NCI-H1436 treated with DMSO at 0.1 percent for 48 hours (cell line): ENCODE measurements around the gene BTBD9.

Experiments used
- DNase-seq: peaks from one replicate; lab custom pipeline; 2025; lab: John Stamatoyannopoulos, UW

BTBD9 gene

GRCh38 chr6:38481211-38481836, 158.4 kb downstream of the BTBD9 start:
- no peak for DNase-seq

- DNase-seq = no peak
These were observed 159.7 kb downstream of the BTBD9 start for GRCh38 chr6:38480036-38480435.

GRCh38 chr6:38479331-38479730, 160.4 kb downstream of the BTBD9 start:
- DNase-seq = no peak

GRCh38 chr6:38477680-38478260, 162.0 kb downstream of the BTBD9 start:
- DNase-seq = no peak

- DNase-seq = no peak
These were observed 162.8 kb downstream of the BTBD9 start for GRCh38 chr6:38476888-38477287.

- DNase-seq = no peak
These were observed 163.6 kb downstream of the BTBD9 start for GRCh38 chr6:38476141-38476540.

GRCh38 chr6:38470548-38470947, 169.2 kb downstream of the BTBD9 start:
- DNase-seq = no peak

GRCh38 chr6:38467566-38467965, 172.2 kb downstream of the BTBD9 start:
- no peak for DNase-seq

- DNase-seq = no peak
These were observed 179.5 kb downstream of the BTBD9 start for GRCh38 chr6:38460186-38460585.

- DNase-seq = no peak
These were observed 180.4 kb downstream of the BTBD9 start for GRCh38 chr6:38459291-38459690.

- no peak for DNase-seq
These were observed 185.9 kb downstream of the BTBD9 start for GRCh38 chr6:38453861-38454260.

GRCh38 chr6:38452816-38453660, 186.7 kb downstream of the BTBD9 start:
- no peak for DNase-seq

GRCh38 chr6:38450717-38451116, 189.0 kb downstream of the BTBD9 start:
- DNase-seq = no peak

GRCh38 chr6:38445925-38446324, 193.8 kb downstream of the BTBD9 start:
- no peak for DNase-seq

- DNase-seq = no peak
These were observed 194.4 kb downstream of the BTBD9 start for GRCh38 chr6:38445336-38445735.

GRCh38 chr6:38443352-38444144, 196.2 kb downstream of the BTBD9 start:
- no peak for DNase-seq

GRCh38 chr6:38438097-38438496, 201.6 kb downstream of the BTBD9 start:
- no peak for DNase-seq

- no peak for DNase-seq
These were observed 202.8 kb downstream of the BTBD9 start for GRCh38 chr6:38436726-38437465.

GRCh38 chr6:38435330-38435729, 204.4 kb downstream of the BTBD9 start:
- no peak for DNase-seq

GRCh38 chr6:38434051-38434450, 205.7 kb downstream of the BTBD9 start:
- DNase-seq = no peak

- no peak for DNase-seq
These were observed 207.2 kb downstream of the BTBD9 start for GRCh38 chr6:38432479-38432878.

- DNase-seq = no peak
These were observed 207.7 kb downstream of the BTBD9 start for GRCh38 chr6:38432079-38432478.
